GM21381 (cell line): Measurements from ENCODE around the gene IFITM1.
"Not testable (repeated sequence)": the region's sequence is repeated elsewhere in the genome, so short reads cannot be mapped to it uniquely, and the experiment has no call there.

Source experiments
- ATAC-seq: cut with Tn5 transposase; IDR thresholded peaks from one replicate; pipeline ENCODE4 v1.9.1; 2021; ENCODE audit warnings: mild to moderate bottlenecking, moderate library complexity; ENCODE audit not compliant: unreplicated experiment

Gene IFITM1

GRCh38 chr11:362642-363442, 49.0 kb downstream of the IFITM1 start:
- ATAC-seq: no peak

GRCh38 chr11:363443-363805, 49.6 kb downstream of the IFITM1 start:
- not testable (repeated sequence) for ATAC-seq

DNA sequence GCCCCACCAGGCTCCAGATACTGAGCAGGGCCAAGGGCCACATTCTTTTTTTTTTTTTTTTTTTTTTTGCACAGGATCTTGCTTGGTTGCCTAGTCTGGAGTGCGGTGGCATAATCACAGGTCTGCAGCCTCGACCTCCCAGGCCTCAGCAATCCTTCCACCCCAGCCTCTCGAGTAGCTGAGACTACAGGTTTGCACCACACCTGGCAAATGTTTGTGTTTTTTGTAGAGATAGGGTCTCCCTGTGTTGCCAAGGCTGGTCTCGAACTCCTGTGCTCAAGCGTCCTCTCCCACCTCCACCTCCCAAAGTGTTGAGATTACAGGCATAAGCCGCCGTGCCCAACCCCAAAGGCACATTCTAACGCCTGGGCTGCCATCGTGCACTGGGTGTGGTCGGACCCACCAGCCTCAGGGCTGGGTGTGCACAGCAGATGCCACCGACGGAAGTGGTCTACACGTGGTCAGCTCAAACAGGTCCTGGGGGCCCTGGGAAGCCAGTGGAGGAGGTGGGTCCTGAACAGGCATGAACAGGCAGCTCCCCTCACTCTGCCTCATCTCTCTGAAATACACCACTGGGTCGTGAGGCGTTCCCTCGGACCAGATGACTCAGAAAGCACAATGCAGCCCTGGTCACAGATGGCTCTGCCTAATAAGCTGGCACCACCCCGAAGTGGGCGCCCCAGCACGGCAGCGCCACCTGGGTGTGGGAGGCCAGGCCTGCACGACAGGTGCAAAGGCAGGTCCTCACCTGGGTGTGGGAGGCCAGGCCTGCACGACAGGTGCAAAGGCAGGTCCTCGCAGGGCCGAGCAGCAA, 50.3 kb downstream of the IFITM1 start:
- no peak for ATAC-seq
